OCI-LY1 (cell line): Measurements from ENCODE around the gene MYL12B.

ENCODE experiments used
- H2AFZ ChIP-seq: fragments of 200-600 bp; sonication (generic), shearing (Covaris generic); 2 replicates; pipeline ENCODE4 v1.6.0; 2014; ENCODE audit warnings: antibody characterized with exemption, mild to moderate bottlenecking, low read length
- H3F3A ChIP-seq: fragments of 200-600 bp; sonication (generic), shearing (Covaris generic); 2 replicates; pipeline ENCODE4 v1.6.0; 2014; ENCODE audit warnings: mild to moderate bottlenecking, antibody characterized with exemption, low read length, moderate library complexity; ENCODE audit not compliant: insufficient read depth
- H3K27ac ChIP-seq: fragments of 200-600 bp; sonication (generic); 2 replicates; pipeline ENCODE4 v1.5.1; 2014; ENCODE audit warnings: low read length, mixed run types, mild to moderate bottlenecking, low read depth; ENCODE audit not compliant: poor library complexity, severe bottlenecking
- H3K27me3 ChIP-seq: fragments of 200-600 bp; sonication (generic); 2 replicates; pipeline ENCODE4 v1.6.0; 2014; ENCODE audit warnings: antibody characterized with exemption, mild to moderate bottlenecking, low read length, moderate library complexity; ENCODE audit not compliant: insufficient read depth
- H3K36me3 ChIP-seq: fragments of 200-600 bp; sonication (generic); 2 replicates; pipeline ENCODE4 v1.6.1; 2014; ENCODE audit warnings: mild to moderate bottlenecking, antibody characterized with exemption, low read length, moderate library complexity, mixed read lengths; ENCODE audit not compliant: insufficient read depth
- H3K4me1 ChIP-seq: fragments of 200-600 bp; sonication (generic); 2 replicates; pipeline ENCODE4 v1.5.1; 2014; ENCODE audit warnings: mild to moderate bottlenecking, low read length, moderate library complexity; ENCODE audit not compliant: insufficient read depth, severe bottlenecking
- H3K4me2 ChIP-seq: fragments of 200-600 bp; sonication (generic), shearing (Covaris generic); 2 replicates; pipeline ENCODE4 v1.6.1; 2014; ENCODE audit warnings: low read length
- H3K4me3 ChIP-seq: fragments of 200-600 bp; sonication (generic); 2 replicates; pipeline ENCODE4 v1.5.1; 2014; ENCODE audit warnings: low read length, low read depth, mild to moderate bottlenecking, mixed read lengths; ENCODE audit not compliant: poor library complexity, severe bottlenecking
- H3K79me2 ChIP-seq: fragments of 200-600 bp; shearing (Covaris generic); 2 replicates; pipeline ENCODE4 v1.6.1; 2016; ENCODE audit warnings: mixed run types, low read length, mixed read lengths; ENCODE audit not compliant: insufficient read depth
- H3K9ac ChIP-seq: fragments of 200-600 bp; sonication (generic), shearing (Covaris generic); 2 replicates; pipeline ENCODE4 v1.6.1; 2014; ENCODE audit warnings: mild to moderate bottlenecking, low read length, mixed read lengths
- H3K9me2 ChIP-seq: fragments of 200-600 bp; sonication (generic), shearing (Covaris generic); 2 replicates; pipeline ENCODE4 v1.6.1; 2014; ENCODE audit warnings: low read depth, mild to moderate bottlenecking, low read length, mixed read lengths
- H3K9me3 ChIP-seq: fragments of 200-600 bp; shearing (Covaris generic); 2 replicates; pipeline ENCODE4 v1.6.1; 2014; ENCODE audit warnings: low read length, mixed read lengths
- H4K20me1 ChIP-seq: fragments of 200-600 bp; sonication (generic), shearing (Covaris generic); 2 replicates; pipeline ENCODE4 v1.6.0; 2016; ENCODE audit warnings: mild to moderate bottlenecking, low read length; ENCODE audit not compliant: insufficient read depth
- EZH2 ChIP-seq: fragments of 200-600 bp; sonication (generic), shearing (Covaris generic); IDR thresholded peaks from 2 replicates; pipeline ENCODE4 v1.8.0; 2017; ENCODE audit warnings: borderline replicate concordance, mixed run types, mild to moderate bottlenecking, antibody characterized with exemption, low read length, moderate library complexity, mixed read lengths
- TF ChIP-seq, protein P1 (sequence below): fragments of 200-600 bp; sonication (generic), shearing (Covaris generic); IDR thresholded peaks from 2 replicates; pipeline ENCODE4 v1.5.1; 2017; ENCODE audit warnings: mild to moderate bottlenecking, antibody characterized with exemption, low read length, moderate library complexity, mixed read lengths

The MYL12B gene

DNA sequence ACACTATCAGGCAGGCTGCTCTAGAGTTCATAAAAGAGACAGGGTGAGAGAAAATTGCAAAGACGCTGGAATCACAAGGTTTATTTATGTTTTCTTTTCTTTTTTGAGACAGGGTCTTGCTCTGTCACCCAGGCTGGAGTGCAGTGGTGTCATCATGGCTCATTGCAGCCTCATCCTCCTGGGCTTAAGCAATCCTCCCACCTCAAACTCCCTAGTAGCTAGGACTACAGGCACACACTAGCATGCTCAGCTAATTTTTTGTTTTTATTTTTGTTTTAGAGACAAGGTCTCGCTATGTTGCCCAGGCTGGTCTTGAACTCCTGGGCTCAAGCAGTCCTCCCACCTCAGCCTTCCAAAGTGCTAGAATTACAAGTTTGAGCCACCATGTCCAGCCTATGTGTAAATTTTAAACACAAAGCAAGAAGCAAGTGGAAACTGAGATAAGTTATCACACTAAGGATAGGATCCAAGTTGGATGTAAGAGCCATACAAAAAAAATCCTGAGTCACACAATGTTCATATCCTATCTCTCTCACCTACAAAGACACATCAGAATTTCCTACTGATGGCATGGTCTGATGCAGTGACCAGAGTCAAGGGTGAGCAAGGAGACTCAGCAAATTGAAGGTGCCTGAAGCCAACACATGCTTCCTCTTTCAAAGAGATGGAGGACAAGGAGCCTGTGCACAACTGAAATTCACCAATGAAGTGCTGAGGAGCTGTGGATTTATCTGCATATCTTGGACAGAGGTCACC is 31.4 kb downstream of the MYL12B start:
- H3K27ac ChIP-seq: no peak overlapping the region
- H4K20me1 ChIP-seq: no peaks in the 10 kb centered on the region
- no peak overlapping the region for H3K4me3 ChIP-seq
- H3K27me3 ChIP-seq: no peaks in the 10 kb centered on the region
- TF ChIP-seq, protein P1, sequence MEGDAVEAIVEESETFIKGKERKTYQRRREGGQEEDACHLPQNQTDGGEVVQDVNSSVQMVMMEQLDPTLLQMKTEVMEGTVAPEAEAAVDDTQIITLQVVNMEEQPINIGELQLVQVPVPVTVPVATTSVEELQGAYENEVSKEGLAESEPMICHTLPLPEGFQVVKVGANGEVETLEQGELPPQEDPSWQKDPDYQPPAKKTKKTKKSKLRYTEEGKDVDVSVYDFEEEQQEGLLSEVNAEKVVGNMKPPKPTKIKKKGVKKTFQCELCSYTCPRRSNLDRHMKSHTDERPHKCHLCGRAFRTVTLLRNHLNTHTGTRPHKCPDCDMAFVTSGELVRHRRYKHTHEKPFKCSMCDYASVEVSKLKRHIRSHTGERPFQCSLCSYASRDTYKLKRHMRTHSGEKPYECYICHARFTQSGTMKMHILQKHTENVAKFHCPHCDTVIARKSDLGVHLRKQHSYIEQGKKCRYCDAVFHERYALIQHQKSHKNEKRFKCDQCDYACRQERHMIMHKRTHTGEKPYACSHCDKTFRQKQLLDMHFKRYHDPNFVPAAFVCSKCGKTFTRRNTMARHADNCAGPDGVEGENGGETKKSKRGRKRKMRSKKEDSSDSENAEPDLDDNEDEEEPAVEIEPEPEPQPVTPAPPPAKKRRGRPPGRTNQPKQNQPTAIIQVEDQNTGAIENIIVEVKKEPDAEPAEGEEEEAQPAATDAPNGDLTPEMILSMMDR: no peak
- no peak for TF ChIP-seq EZH2
- H3K36me3 ChIP-seq: no peaks in the 10 kb centered on the region; the same call in 1 of the 2 replicates
- H3K4me2 ChIP-seq: no peak overlapping the region
- no peak overlapping the region for H3K9ac ChIP-seq
- H3K9me3 ChIP-seq: no peaks in the 10 kb centered on the region
- peaks cover 6% of the 10 kb centered on the region for H3K4me1 ChIP-seq
- H2AFZ ChIP-seq: no peak overlapping the region
- H3K79me2 ChIP-seq: no peaks in the 10 kb centered on the region
- no peaks in the 10 kb centered on the region for H3F3A ChIP-seq
- no peaks in the 10 kb centered on the region for H3K9me2 ChIP-seq

DNA sequence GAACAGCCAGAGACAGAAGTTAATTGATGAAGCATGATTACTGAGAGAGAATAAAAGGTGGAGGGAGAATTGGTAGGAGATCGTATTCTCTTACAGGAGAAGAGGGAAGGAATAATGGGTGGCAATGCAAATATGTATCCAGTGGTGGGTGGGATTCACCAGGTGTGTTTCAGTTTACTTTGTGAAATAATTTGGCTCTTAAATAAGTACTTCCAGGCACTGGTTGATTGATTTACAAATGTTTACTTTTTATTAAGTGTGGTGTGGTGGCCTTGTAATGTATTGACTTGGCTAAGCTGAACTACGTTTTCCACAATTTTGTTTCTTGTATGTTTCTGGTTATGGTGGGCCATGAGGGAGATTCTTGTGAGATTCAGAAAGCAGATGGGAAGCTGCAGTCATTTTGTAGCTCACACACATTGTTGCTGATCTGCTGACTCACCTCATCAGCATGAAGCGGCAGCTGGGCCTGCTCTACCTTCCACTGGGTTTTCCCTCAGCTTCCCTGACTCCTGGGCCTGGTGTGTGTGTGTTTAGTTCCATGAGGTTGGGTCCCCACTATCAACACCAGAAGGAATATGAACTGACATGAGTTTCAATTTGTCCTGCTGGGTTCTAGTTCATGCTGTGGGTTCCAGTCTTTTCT is 32.6 kb downstream of the MYL12B start:
- Histone ChIP-seq H3K4me3 (no peak overlapping the region), H3K4me1 (peaks cover 6% of the 10 kb centered on the region), H3F3A (no peaks in the 10 kb centered on the region), H3K79me2 (no peaks in the 10 kb centered on the region), H3K27me3 (no peaks in the 10 kb centered on the region), H3K9me2 (no peaks in the 10 kb centered on the region), H3K9ac (no peak overlapping the region), H3K9me3 (no peaks in the 10 kb centered on the region), H3K36me3 (no peaks in the 10 kb centered on the region; the same call in 1 of the 2 replicates), H2AFZ (no peak overlapping the region), H3K27ac (no peak overlapping the region), H4K20me1 (no peaks in the 10 kb centered on the region), H3K4me2 (no peak overlapping the region)
- TF ChIP-seq EZH2: no peak
- TF ChIP-seq, protein P1: no peak

DNA sequence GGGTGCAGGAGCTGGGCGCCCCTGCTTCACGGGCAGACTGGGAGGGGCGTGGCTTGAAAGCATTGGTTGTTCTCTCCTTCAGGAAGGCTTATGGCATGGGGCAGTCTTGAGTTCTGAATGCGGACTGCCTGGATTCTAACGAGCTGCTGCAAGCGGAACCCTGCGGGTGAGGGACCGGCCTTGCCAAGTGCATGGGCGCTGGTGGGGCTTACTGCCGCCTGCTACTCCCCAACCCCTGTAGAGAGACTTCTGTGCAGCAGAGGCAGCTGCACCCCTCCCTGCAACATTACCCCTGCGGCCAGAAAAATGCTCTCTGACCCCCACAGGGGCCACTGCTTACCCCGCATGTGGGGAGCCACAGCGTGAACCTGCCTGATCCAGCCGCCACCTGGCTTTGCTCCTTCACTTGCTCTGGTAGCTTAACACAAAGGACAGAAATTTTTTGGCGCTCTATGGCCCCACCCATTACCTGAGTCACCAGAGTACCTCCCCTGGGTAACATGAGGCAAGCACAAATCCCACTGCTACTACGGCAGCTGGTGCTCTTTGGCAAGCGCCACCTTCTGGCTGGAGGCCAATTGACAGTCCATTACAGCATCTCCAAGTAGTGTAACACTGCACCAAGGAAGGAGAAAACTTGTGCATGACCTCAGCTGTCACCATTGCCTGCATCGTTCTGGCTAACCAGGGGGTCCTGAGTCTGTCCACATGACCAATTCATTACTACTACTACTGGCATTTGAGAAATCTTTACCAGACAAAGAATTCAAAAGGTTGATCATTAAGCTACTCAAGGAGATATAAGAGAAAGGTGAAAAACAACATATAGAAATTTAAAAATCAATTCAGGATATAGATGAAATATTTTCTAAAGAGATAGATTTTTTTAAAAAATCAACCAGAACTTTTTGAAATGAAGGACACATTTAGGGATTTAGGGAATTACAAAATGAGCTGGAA is 35.4 kb downstream of the MYL12B start:
- Histone ChIP-seq H2AFZ (no peak overlapping the region), H3K4me3 (peak overlapping the region; percentile 97), H3K79me2 (no peaks in the 10 kb centered on the region), H3K27me3 (no peaks in the 10 kb centered on the region), H4K20me1 (no peaks in the 10 kb centered on the region), H3F3A (no peaks in the 10 kb centered on the region), H3K9me2 (no peaks in the 10 kb centered on the region), H3K4me2 (peak overlapping the region; percentile 99), H3K27ac (peak overlapping the region; percentile 72), H3K9me3 (no peaks in the 10 kb centered on the region), H3K4me1 (peaks cover 6% of the 10 kb centered on the region), H3K9ac (peak overlapping the region; percentile 96), H3K36me3 (no peaks in the 10 kb centered on the region; the same call in 1 of the 2 replicates)
- no peak for TF ChIP-seq EZH2
- TF ChIP-seq, protein P1: peak; percentile 72
